Raji (cell line): ENCODE results near the gene MAP2.

Experiments
- POLR2A ChIP-seq: IDR thresholded peaks from 2 replicates; pipeline ENCODE4 v1.6.1; 2011; ENCODE audit warnings: low read depth, low read length, control low read depth; ENCODE audit not compliant: insufficient read depth

The MAP2 gene

GRCh38 chr2:209423562-209424198 is at the start of gene MAP2:
MAP2 (plus strand) TSS chr2:209424047; CDS start chr2:209653171, 229,124 bp downstream.
- TF ChIP-seq POLR2A = no peak

GRCh38 chr2:209376686-209377085 is 47.2 kb upstream of the MAP2 start:
- TF ChIP-seq POLR2A = no peak

GRCh38 chr2:209380293-209380692 is 43.6 kb upstream of the MAP2 start:
- TF ChIP-seq POLR2A = no peak

GRCh38 chr2:209381091-209381490 is 42.8 kb upstream of the MAP2 start:
- TF ChIP-seq POLR2A = no peak

GRCh38 chr2:209382775-209383174 is 41.1 kb upstream of the MAP2 start:
- no peak for TF ChIP-seq POLR2A

GRCh38 chr2:209383212-209383611 is 40.6 kb upstream of the MAP2 start:
- no peak for TF ChIP-seq POLR2A

- no peak for TF ChIP-seq POLR2A
These were observed 36.5 kb upstream of the MAP2 start for GRCh38 chr2:209387389-209387788.

- TF ChIP-seq POLR2A = no peak
These were observed 35.3 kb upstream of the MAP2 start for GRCh38 chr2:209388446-209389037.

GRCh38 chr2:209389171-209389618 is 34.7 kb upstream of the MAP2 start:
- TF ChIP-seq POLR2A = no peak

GRCh38 chr2:209390839-209391238 is 33.0 kb upstream of the MAP2 start:
- no peak for TF ChIP-seq POLR2A

GRCh38 chr2:209391776-209392401 is 32.0 kb upstream of the MAP2 start:
- TF ChIP-seq POLR2A = no peak

GRCh38 chr2:209395229-209395628 is 28.6 kb upstream of the MAP2 start:
- TF ChIP-seq POLR2A = no peak

- no peak for TF ChIP-seq POLR2A
These were observed 28.2 kb upstream of the MAP2 start for GRCh38 chr2:209395652-209396051.

- TF ChIP-seq POLR2A = no peak
These were observed 25.4 kb upstream of the MAP2 start for GRCh38 chr2:209398463-209398862.

- no peak for TF ChIP-seq POLR2A
These were observed 22.1 kb upstream of the MAP2 start for GRCh38 chr2:209401788-209402187.

- TF ChIP-seq POLR2A = no peak
These were observed 12.6 kb upstream of the MAP2 start for GRCh38 chr2:209411296-209411695.
